B cell (primary cell): ENCODE results near the gene ARMC9.

Experiments used
- EZH2 ChIP-seq: IDR thresholded peaks from 2 replicates; pipeline ENCODE4 v1.6.1; 2012; ENCODE audit warnings: borderline replicate concordance, low read depth, mild to moderate bottlenecking, moderate library complexity, low read length; ENCODE audit not compliant: insufficient read depth, poor library complexity, severe bottlenecking
- TF ChIP-seq, protein P1 (sequence below): fragments of 200-600 bp; IDR thresholded peaks from one replicate; pipeline ENCODE4 v1.8.0; 2022; ENCODE audit warnings: antibody characterized with exemption, mild to moderate bottlenecking

DNA sequence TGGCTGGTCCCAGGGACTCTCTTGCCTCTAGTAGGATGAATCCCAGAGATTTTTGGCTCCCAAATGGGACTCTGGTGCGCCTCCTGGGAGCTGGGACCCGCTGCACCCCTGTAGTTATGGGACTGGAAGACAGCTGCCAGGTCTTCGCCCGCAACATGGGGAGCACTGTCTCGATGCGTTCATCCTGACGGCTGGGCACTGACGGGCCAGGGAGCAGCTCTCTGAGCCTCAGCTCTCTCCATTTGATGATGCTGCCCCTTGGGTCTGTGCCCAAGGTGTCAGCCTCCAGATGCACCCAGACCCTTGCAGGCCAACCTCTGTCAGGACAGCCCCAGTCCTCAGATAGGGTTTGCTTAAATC, 9.3 kb upstream of the ARMC9 start:
- TF ChIP-seq, protein P1, sequence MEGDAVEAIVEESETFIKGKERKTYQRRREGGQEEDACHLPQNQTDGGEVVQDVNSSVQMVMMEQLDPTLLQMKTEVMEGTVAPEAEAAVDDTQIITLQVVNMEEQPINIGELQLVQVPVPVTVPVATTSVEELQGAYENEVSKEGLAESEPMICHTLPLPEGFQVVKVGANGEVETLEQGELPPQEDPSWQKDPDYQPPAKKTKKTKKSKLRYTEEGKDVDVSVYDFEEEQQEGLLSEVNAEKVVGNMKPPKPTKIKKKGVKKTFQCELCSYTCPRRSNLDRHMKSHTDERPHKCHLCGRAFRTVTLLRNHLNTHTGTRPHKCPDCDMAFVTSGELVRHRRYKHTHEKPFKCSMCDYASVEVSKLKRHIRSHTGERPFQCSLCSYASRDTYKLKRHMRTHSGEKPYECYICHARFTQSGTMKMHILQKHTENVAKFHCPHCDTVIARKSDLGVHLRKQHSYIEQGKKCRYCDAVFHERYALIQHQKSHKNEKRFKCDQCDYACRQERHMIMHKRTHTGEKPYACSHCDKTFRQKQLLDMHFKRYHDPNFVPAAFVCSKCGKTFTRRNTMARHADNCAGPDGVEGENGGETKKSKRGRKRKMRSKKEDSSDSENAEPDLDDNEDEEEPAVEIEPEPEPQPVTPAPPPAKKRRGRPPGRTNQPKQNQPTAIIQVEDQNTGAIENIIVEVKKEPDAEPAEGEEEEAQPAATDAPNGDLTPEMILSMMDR: no peak
- TF ChIP-seq EZH2: no peak
